OCI-M2 (cell line): ENCODE measurements around the gene RTP1.
"Not testable (repeated sequence)": the region's sequence is repeated elsewhere in the genome, so short reads cannot be mapped to it uniquely, and the experiment has no call there.

Experiments
- DNase-seq: peaks from one replicate; lab custom pipeline; 2025; ENCODE audit not compliant: unreplicated experiment; lab: John Stamatoyannopoulos, UW

Gene RTP1

DNA sequence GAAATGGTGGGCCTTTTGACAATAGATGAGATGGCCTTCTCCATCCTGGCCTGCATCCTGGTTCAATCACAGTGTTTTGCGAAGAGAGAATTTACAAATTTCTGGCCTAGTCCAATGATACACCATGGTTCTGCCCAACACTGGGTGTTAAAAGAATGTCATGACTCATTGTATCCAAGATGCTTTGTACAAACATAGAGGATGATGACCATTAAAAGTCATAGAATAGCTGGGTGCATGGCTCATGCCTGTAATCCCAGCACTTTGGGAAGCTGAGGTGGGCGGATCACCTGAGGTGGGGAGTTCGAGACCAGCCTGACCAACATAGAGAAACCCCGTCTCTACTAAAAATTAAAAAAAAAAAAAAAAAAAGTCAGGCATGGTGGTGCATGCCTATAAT, 41.5 kb downstream of the RTP1 start:
- not testable (repeated sequence) for DNase-seq

DNA sequence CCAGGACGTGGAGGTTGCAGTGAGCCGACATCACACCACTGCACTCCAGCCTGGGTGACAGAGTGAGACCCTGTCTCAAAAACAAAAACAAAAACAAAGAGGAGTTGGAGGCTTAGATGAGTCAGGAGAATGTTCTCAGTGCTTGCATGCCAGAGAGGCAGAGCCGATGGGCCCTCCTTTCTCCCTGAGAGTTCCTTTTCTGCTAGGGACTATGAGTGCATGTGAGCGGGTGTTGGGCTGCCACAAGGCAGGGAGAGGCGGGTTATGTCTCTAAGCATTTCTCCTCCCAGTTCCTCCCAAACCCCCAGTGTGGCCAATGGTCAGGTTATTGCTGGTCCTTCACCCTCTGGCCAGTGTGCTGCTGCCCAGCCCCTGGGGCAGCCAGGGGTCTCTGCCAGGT, 45.1 kb downstream of the RTP1 start:
- DNase-seq: no peak

DNA sequence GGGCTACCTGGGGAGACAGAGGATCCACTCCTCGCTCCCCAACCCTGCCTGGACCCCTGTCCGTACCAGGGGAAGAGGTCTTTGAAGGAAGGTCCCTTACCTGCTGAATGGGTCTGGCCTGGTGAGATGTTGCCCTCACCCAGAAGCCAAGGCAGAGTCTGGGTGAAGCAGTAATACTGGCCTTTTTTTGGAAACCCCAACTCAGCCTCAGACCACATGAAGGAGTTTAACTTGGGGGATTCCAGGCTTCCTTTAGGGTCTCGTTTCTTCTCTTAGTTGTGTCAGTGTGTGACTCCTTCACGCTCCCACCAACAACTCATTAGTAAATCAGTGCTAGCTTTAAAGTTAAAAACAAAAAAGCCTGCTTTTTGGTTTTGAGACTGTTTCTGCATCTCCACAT, 45.6 kb downstream of the RTP1 start:
- DNase-seq: no peak

DNA sequence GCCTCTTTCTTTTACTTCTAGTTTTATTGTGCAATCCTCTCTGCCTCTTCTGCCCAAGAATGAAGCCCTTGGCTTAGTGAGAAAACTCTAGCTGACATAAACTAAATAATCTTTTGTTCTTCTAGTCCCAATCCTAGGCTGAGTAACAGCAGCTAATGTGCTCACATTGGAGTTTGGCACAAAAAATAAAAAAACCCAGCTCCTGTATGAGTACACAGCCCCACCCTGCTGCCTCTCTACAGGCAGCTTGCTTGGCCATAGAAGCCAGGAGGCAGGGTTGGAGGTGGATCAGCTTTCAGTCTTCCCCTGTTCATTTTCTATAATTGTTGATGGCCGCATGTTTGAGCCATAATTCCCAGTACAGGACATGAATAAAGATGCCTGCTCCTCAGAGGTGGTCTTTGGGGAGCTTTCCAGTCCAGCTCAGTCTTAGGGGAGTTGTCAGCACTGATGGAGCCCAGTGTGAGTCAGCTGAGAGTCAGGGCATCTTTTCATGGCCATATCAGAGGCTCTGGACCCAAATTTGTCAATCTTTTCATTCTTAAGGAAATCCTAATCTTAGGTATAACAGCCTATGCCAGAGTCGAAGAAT, 46.7 kb downstream of the RTP1 start:
- no peak for DNase-seq

DNA sequence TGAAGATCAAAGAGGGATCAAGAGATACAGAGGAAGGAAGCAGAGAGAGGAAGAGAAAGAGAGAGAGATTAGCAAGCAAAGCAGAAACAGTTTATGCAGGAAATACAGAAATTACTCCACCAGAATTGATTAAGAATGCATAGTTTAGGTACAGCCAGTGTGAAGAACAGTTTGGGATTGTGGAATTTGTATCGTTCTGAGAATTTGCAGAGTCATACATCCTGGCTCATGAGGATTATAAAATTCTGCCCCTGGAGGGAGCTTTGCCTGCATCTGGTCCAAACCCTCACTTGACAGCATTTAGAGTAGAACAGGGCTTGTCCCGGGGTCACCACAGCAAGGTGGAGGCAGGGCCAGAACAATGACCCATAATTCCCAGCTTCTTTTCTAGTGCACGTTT, 50.1 kb downstream of the RTP1 start:
- DNase-seq: no peak
